H1 (cell line): ENCODE measurements around the gene FGF11. TPM values are rescaled to one million over a fixed set of nuclear protein-coding genes. Genes with fewer than 3 reads are reported as not detected.

Experiments
- CTCF ChIA-PET: fragments of 300-600 bp; sonication (Branson Sonifier 250); formaldehyde crosslinking; loops from one replicate; lab custom pipeline; 2021; ENCODE audit not compliant: partially characterized antibody; lab: Charles Lee
- POLR2A ChIA-PET: fragments of 300-600 bp; sonication (Branson Sonifier 250); formaldehyde crosslinking; loops from one replicate; lab custom pipeline; 2021; ENCODE audit warnings: inconsistent platforms; ENCODE audit not compliant: partially characterized antibody; lab: Charles Lee
- DNase-seq, 2 experiments: peaks; one replicate each; pipeline versions ENCODE4 v3.0.0 to v3.0.0-alpha.2; 2010 to 2022; ENCODE audit warnings: low spot score in 2 of 2, low read depth in 1 of 2, mixed read lengths in 1 of 2
- FAIRE-seq: peaks from 2 replicates; lab custom pipeline; 2011; peaks lifted over from hg19 to GRCh38; lab: Jason Lieb, UNC
- H2AFZ ChIP-seq: 2 replicates; pipeline ENCODE4 v1.8.1; 2012; ENCODE audit warnings: low read length, inconsistent platforms
- H2AK5ac ChIP-seq: 2 replicates; pipeline ENCODE4 v1.6.1; 2013; ENCODE audit warnings: low read depth, low read length
- H2BK120ac ChIP-seq: replicated peaks from 2 replicates; pipeline ENCODE3; 2013; ENCODE audit warnings: low read depth, low read length, inconsistent platforms
- H2BK12ac ChIP-seq: 2 replicates; pipeline ENCODE4 v1.6.1; 2013; ENCODE audit warnings: low read depth, low read length
- H2BK15ac ChIP-seq: 2 replicates; pipeline ENCODE4 v1.6.1; 2013; ENCODE audit warnings: low read length
- H2BK20ac ChIP-seq: 2 replicates; pipeline ENCODE4 v1.6.1; 2013; ENCODE audit warnings: low read length
- H2BK5ac ChIP-seq: 2 replicates; pipeline ENCODE4 v1.6.1; 2013; ENCODE audit warnings: low read depth, low read length
- H3K14ac ChIP-seq: 2 replicates; pipeline ENCODE4 v1.6.1; 2013; ENCODE audit warnings: inconsistent platforms; ENCODE audit not compliant: insufficient read length
- H3K18ac ChIP-seq: 2 replicates; pipeline ENCODE4 v1.6.1; 2013; ENCODE audit warnings: low read length; ENCODE audit errors: extremely low read depth
- H3K23ac ChIP-seq: 2 replicates; pipeline ENCODE4 v1.6.1; 2013; ENCODE audit warnings: inconsistent platforms; ENCODE audit not compliant: insufficient read length
- H3K23me2 ChIP-seq: 2 replicates; pipeline ENCODE4 v1.6.1; 2013; ENCODE audit warnings: low read depth, low read length
- H3K27ac ChIP-seq: 2 replicates; pipeline ENCODE4 v1.6.1; 2011; ENCODE audit warnings: low read depth, low read length, inconsistent platforms
- H3K27me3 ChIP-seq, 4 experiments: replicated peaks in 1 of 4; 1 replicate in 1 of 4; 2 replicates in 3 of 4; pipeline versions ENCODE4 v1.6.1 to v1.8.1; 2011 to 2013; ENCODE audit warnings: low read length in 3 of 4, mild to moderate bottlenecking in 3 of 4, inconsistent platforms in 2 of 4, mixed read lengths in 2 of 4, moderate library complexity in 1 of 4; ENCODE audit not compliant: control insufficient read depth in 3 of 4, insufficient read depth in 3 of 4; ENCODE audit errors: extremely low read depth in 1 of 4
- H3K36me3 ChIP-seq, 4 experiments: 2 replicates each; pipeline versions ENCODE4 v1.6.1 to v1.8.1; 2011 to 2013; ENCODE audit warnings: mild to moderate bottlenecking in 4 of 4, low read length in 3 of 4, moderate library complexity in 2 of 4, control low read depth in 1 of 4, inconsistent platforms in 1 of 4; ENCODE audit not compliant: insufficient read depth in 4 of 4, control insufficient read depth in 2 of 4
- H3K4ac ChIP-seq: replicated peaks from 2 replicates; pipeline ENCODE3; 2013; ENCODE audit warnings: low read length, low read depth, mixed read lengths, inconsistent platforms; ENCODE audit not compliant: insufficient read length
- H3K4me1 ChIP-seq, 4 experiments: replicated peaks in 1 of 4; 1 replicate in 1 of 4; 2 replicates in 3 of 4; pipeline versions ENCODE4 v1.6.1 to v1.8.1; 2011 to 2013; ENCODE audit warnings: low read length in 3 of 4, inconsistent platforms in 2 of 4, mixed read lengths in 1 of 4; ENCODE audit not compliant: insufficient read depth in 4 of 4, control insufficient read depth in 3 of 4
- H3K4me2 ChIP-seq, 2 experiments: 2 replicates each; pipeline versions ENCODE4 v1.6.1 to v1.8.1; 2011 to 2013; ENCODE audit warnings: low read depth in 2 of 2, low read length in 2 of 2, control low read depth in 1 of 2, inconsistent platforms in 1 of 2, mild to moderate bottlenecking in 1 of 2; ENCODE audit not compliant: insufficient read depth in 1 of 2
- H3K4me3 ChIP-seq, 4 experiments: fragments of 200-600, 300-600 bp in 1 of 4; sonication (generic), shearing (Covaris generic), sonication (Bioruptor Twin) in 1 of 4; 2 replicates each; pipeline versions ENCODE4 v1.5.1 to v1.8.1; 2011 to 2016; ENCODE audit warnings: low read length in 4 of 4, low read depth in 3 of 4, control low read depth in 2 of 4, inconsistent platforms in 2 of 4, mild to moderate bottlenecking in 2 of 4, mixed read lengths in 1 of 4, moderate library complexity in 1 of 4; ENCODE audit not compliant: insufficient read depth in 2 of 4; ENCODE audit errors: extremely low read depth in 1 of 4
- H3K56ac ChIP-seq: replicated peaks from 2 replicates; pipeline ENCODE3; 2013; ENCODE audit warnings: low read depth, mild to moderate bottlenecking, mixed read lengths, low read length, inconsistent platforms; ENCODE audit not compliant: insufficient read length
- H3K79me1 ChIP-seq: 2 replicates; pipeline ENCODE4 v1.6.1; 2013; ENCODE audit warnings: low read depth, low read length, control low read depth
- H3K79me2 ChIP-seq, 2 experiments: 2 replicates each; pipeline versions ENCODE4 v1.6.1 to v1.8.1; 2012 to 2013; ENCODE audit warnings: low read length in 2 of 2, mild to moderate bottlenecking in 2 of 2, inconsistent platforms in 1 of 2; ENCODE audit not compliant: insufficient read depth in 2 of 2, control insufficient read depth in 1 of 2
- H3K9ac ChIP-seq, 4 experiments: replicated peaks in 1 of 4; 1 replicate in 1 of 4; 2 replicates in 3 of 4; pipeline versions ENCODE4 v1.6.1 to v1.8.1; 2011 to 2013; ENCODE audit warnings: low read depth in 3 of 4, low read length in 3 of 4, control low read depth in 2 of 4, mild to moderate bottlenecking in 2 of 4, moderate library complexity in 2 of 4, inconsistent platforms in 1 of 4; ENCODE audit errors: extremely low read depth in 1 of 4
- H3K9me3 ChIP-seq, 2 experiments: 2 replicates each; pipeline versions ENCODE4 v1.6.1 to v1.8.1; 2012 to 2013; ENCODE audit warnings: mild to moderate bottlenecking in 2 of 2, moderate library complexity in 2 of 2, control low read depth in 1 of 2, inconsistent platforms in 1 of 2, low read depth in 1 of 2, low read length in 1 of 2, mixed read lengths in 1 of 2; ENCODE audit not compliant: insufficient read depth in 2 of 2
- H4K20me1 ChIP-seq, 2 experiments: replicated peaks in 1 of 2; 2 replicates each; pipeline versions ENCODE3 to v1.8.1; 2011 to 2013; ENCODE audit warnings: inconsistent platforms in 2 of 2, low read length in 2 of 2, mild to moderate bottlenecking in 1 of 2; ENCODE audit not compliant: insufficient read depth in 2 of 2, control insufficient read depth in 1 of 2
- H4K5ac ChIP-seq: 2 replicates; pipeline ENCODE4 v1.6.1; 2013; ENCODE audit warnings: low read length, low read depth, mixed read lengths, inconsistent platforms; ENCODE audit not compliant: insufficient read length
- H4K8ac ChIP-seq: 2 replicates; pipeline ENCODE4 v1.8.0; 2013; ENCODE audit warnings: mild to moderate bottlenecking, moderate library complexity, low read length, inconsistent platforms; ENCODE audit not compliant: insufficient read depth; ENCODE audit errors: extremely low read depth
- H4K91ac ChIP-seq: replicated peaks from 2 replicates; pipeline ENCODE3; 2013; ENCODE audit warnings: low read length, mixed read lengths, inconsistent platforms; ENCODE audit not compliant: insufficient read length
- CHD2 ChIP-seq: IDR thresholded peaks from 2 replicates; pipeline ENCODE4 v1.6.1; 2012; ENCODE audit warnings: low read length, improper control_type of control experiment
- EGR1 ChIP-seq: IDR thresholded peaks from 2 replicates; pipeline ENCODE4 v1.6.1; 2011; ENCODE audit warnings: low read depth, low read length, borderline replicate concordance
- EP300 ChIP-seq, 2 experiments: IDR thresholded peaks; 1 replicate in 1 of 2; 2 replicates in 1 of 2; pipeline ENCODE4 v1.6.1; 2011 to 2012; ENCODE audit warnings: low read depth in 2 of 2, low read length in 2 of 2, mild to moderate bottlenecking in 2 of 2, borderline replicate concordance in 1 of 2, inconsistent platforms in 1 of 2, moderate library complexity in 1 of 2
- EZH2 ChIP-seq: fragments of 200-600 bp; sonication (generic); IDR thresholded peaks from 2 replicates; pipeline ENCODE4 v1.7.1; 2012; ENCODE audit warnings: low read depth, mild to moderate bottlenecking, moderate library complexity, low read length, inconsistent platforms; ENCODE audit not compliant: severe bottlenecking
- FOSL1 ChIP-seq: IDR thresholded peaks from 2 replicates; pipeline ENCODE4 v1.6.1; 2011; ENCODE audit warnings: mild to moderate bottlenecking, low read depth, low read length, moderate library complexity; ENCODE audit not compliant: insufficient read depth
- GABPA ChIP-seq: IDR thresholded peaks from 2 replicates; pipeline ENCODE4 v1.6.1; 2011; ENCODE audit warnings: mild to moderate bottlenecking, low read length, moderate library complexity, borderline replicate concordance; ENCODE audit not compliant: insufficient read depth
- KDM4A ChIP-seq: IDR thresholded peaks from one replicate; pipeline ENCODE4 v1.7.1; 2012; ENCODE audit warnings: low read depth, mild to moderate bottlenecking, moderate library complexity, low read length, inconsistent platforms; ENCODE audit not compliant: severe bottlenecking
- PHF8 ChIP-seq: fragments of 200-600 bp; sonication (generic); conservative IDR thresholded peaks from 2 replicates; pipeline ENCODE4 v1.7.1; 2012; ENCODE audit warnings: low read depth, mild to moderate bottlenecking, inconsistent platforms, low read length, moderate library complexity
- SUZ12 ChIP-seq: fragments of 200-600 bp; sonication (generic); IDR thresholded peaks from 2 replicates; pipeline ENCODE4 v1.6.1; 2012; ENCODE audit warnings: mild to moderate bottlenecking, inconsistent platforms, low read length, moderate library complexity, mixed read lengths
- TBP ChIP-seq: IDR thresholded peaks from 2 replicates; pipeline ENCODE4 v1.6.1; 2011; ENCODE audit warnings: low read depth, low read length, improper control_type of control experiment
- YY1 ChIP-seq: IDR thresholded peaks from 2 replicates; pipeline ENCODE4 v1.6.1; 2011; ENCODE audit warnings: low read depth, mild to moderate bottlenecking, low read length
- ZNF274 ChIP-seq: IDR thresholded peaks from 2 replicates; pipeline ENCODE4 v1.7.0; 2012; ENCODE audit warnings: low read length, borderline replicate concordance; ENCODE audit errors: extremely low read depth
- WGBS, 2 experiments: shearing (Covaris generic) in 1 of 2; methylation state at CpG; one replicate each; pipeline versions ENCODE4 v1.1.6 to v1.1.7; 2013 to 2015; ENCODE audit warnings: low lambda C conversion rate in 2 of 2, mixed read lengths in 2 of 2, inconsistent platforms in 1 of 2, low coverage in 1 of 2, missing lambda C conversion rate in 1 of 2; ENCODE audit not compliant: insufficient replicate concordance in 2 of 2, insufficient coverage in 1 of 2, insufficient read length in 1 of 2; ENCODE audit errors: extremely low coverage in 1 of 2, missing lambda C conversion rate in 1 of 2; 5-methylcytosine and 5-hydroxymethylcytosine counted together
- polyA plus RNA-seq, 7 experiments: library from polyadenylated mRNA; depleted of rRNA in 3 of 7; stranded (reverse) in 5 of 7; unstranded in 2 of 7; fragments of >200 nt in 5 of 7; fragments of 200-250 nt in 2 of 7; gene quantifications; 1 replicate in 5 of 7; 2 replicates in 1 of 7; 4 replicates in 1 of 7; pipeline versions ENCODE4 v1.2.1 to v1.2.3, GENCODE V29; 2011 to 2013; ENCODE audit warnings: missing spikeins in 2 of 7, mixed read lengths in 2 of 7
- total RNA-seq: library from RNA; stranded (reverse); fragmentation: NEBNext Ultra II Directional; extraction: Animal tissue kit (Norgen Biotek cat#: 25700); gene quantifications from 2 replicates; pipeline ENCODE4 v1.2.1, GENCODE V29; 2021
- TF ChIP-seq, protein P1 (sequence below): IDR thresholded peaks from 2 replicates; pipeline ENCODE4 v1.6.1; 2011; ENCODE audit warnings: low read length, improper control_type of control experiment

Gene FGF11
- total and polyA plus RNA-seq, 2 of the 8 experiments (the other 6 are each of a cell fraction or from before 2014, with no cell fraction given): 11.8 to 26.1 TPM

DNA sequence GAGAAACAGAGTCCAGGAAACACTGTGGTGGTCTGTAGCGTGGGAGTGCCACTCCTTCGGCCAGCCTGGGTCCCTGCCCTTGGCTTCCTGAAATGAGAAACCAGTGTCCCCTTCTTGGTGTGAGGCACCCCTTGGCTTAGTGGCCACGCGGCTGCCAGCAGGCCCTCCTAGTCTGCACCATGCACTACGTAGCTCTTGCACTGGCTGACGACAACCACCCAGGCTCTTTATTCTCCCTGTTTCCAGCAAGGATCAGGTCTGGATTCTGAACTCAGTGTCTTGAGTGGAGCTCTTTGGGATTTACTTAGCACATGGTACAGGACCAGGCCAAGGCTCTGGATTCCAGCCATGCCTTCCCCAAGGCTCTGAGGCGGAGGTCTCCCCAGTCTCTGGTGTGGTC lies 11.8 kb upstream of the FGF11 start:
- FAIRE-seq (no peak), DNase-seq (no peak)
- Histone ChIP-seq H3K36me3 (no peaks in the 10 kb centered on the region), H3K23ac (no peak overlapping the region), H3K4me3 (no peak overlapping the region), H3K4me1 (no peaks in the 10 kb centered on the region; a peak in 1 of 7 replicates), H3K27ac (no peak overlapping the region), H3K4me2 (no peak overlapping the region), H4K91ac (no peak overlapping the region), H3K18ac (no peak overlapping the region), H3K9me3 (no peaks in the 10 kb centered on the region), H4K8ac (no peak overlapping the region), H4K20me1 (peaks cover 0 to 3% of the 10 kb centered on the region in 2 experiments), H3K56ac (no peak overlapping the region), H2BK20ac (no peak overlapping the region), H2AFZ (no peak overlapping the region), H2BK120ac (no peak overlapping the region), H2AK5ac (no peak overlapping the region), H3K79me2 (no peaks in the 10 kb centered on the region), H3K14ac (no peak overlapping the region), H3K9ac (no peak overlapping the region), H4K5ac (no peak overlapping the region), H3K79me1 (no peaks in the 10 kb centered on the region), H3K27me3 (no peaks in the 10 kb centered on the region; a peak in 1 of 7 replicates), H3K4ac (no peak overlapping the region), H2BK5ac (no peak overlapping the region), H3K23me2 (no peaks in the 10 kb centered on the region), H2BK15ac (no peak overlapping the region), H2BK12ac (peak overlapping the region; percentile 6; the same call in 1 of the 2 replicates)
- ChIA-PET CTCF (interaction anchor here (0.7 to 3.3 kb wide), 5 partner anchors 9 to 133 kb away, joined by 3 to 17 read pairs (median 4); partner anchors contain the start of gene TMEM102), POLR2A (interaction anchor here (0.6 to 2.0 kb wide), 6 partner anchors 11 to 66 kb away, joined by 3 to 6 read pairs (median 4); partner anchors contain the start of gene TMEM256)
- 91% methylated on average over 7 of the region's 7 CpGs; no CpG with 5 or more reads in 1 of the 2 experiments for WGBS, 2 experiments
- TF ChIP-seq EP300 (IDR thresholded peaks at IDR 0.05; ENCODE audit: borderline replicate concordance in 1 of 2, low read depth in 2 of 2, low read length in 2 of 2): no peak
- no peak for TF ChIP-seq KDM4A
- no peak for TF ChIP-seq YY1
- TF ChIP-seq TBP: no peak
- no peak for TF ChIP-seq GABPA
- no peak for TF ChIP-seq PHF8
- no peak for TF ChIP-seq FOSL1
- TF ChIP-seq EGR1: no peak
- TF ChIP-seq SUZ12: no peak
- TF ChIP-seq EZH2: no peak
- TF ChIP-seq, protein P1, sequence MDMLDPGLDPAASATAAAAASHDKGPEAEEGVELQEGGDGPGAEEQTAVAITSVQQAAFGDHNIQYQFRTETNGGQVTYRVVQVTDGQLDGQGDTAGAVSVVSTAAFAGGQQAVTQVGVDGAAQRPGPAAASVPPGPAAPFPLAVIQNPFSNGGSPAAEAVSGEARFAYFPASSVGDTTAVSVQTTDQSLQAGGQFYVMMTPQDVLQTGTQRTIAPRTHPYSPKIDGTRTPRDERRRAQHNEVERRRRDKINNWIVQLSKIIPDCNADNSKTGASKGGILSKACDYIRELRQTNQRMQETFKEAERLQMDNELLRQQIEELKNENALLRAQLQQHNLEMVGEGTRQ: no peak
- TF ChIP-seq ZNF274: no peak
- TF ChIP-seq CHD2: no peak
